Neutrophil (primary cell): Measurements from ENCODE around the gene SFSWAP.
"Not testable (repeated sequence)": the region's sequence is repeated elsewhere in the genome, so short reads cannot be mapped to it uniquely, and the experiment has no call there.

Source experiments
- H3K27ac ChIP-seq: fragments of 200-600 bp; sonication (generic); 2 replicates; pipeline ENCODE4 v1.5.1; 2016; ENCODE audit warnings: mild to moderate bottlenecking, moderate library complexity
- H3K27me3 ChIP-seq: fragments of 200-600 bp; sonication (generic); 2 replicates; pipeline ENCODE4 v1.6.0; 2016; ENCODE audit warnings: mild to moderate bottlenecking
- H3K36me3 ChIP-seq: fragments of 200-600 bp; sonication (generic); 2 replicates; pipeline ENCODE4 v1.5.1; 2017
- H3K4me1 ChIP-seq, 2 experiments: fragments of 200-600 bp in 1 of 2; sonication (generic) in 1 of 2; 1 replicate in 1 of 2; 2 replicates in 1 of 2; pipeline versions ENCODE4 v1.5.1 to v1.6.1; 2013 to 2016; ENCODE audit warnings: low read depth in 1 of 2, low read length in 1 of 2, mild to moderate bottlenecking in 1 of 2, moderate library complexity in 1 of 2; ENCODE audit not compliant: control insufficient read depth in 1 of 2, insufficient read depth in 1 of 2
- H3K4me3 ChIP-seq, 2 experiments: fragments of 200-600 bp in 1 of 2; sonication (generic) in 1 of 2; 1 replicate in 1 of 2; 2 replicates in 1 of 2; pipeline ENCODE4 v1.5.1; 2013 to 2016; ENCODE audit warnings: low read depth in 1 of 2, low read length in 1 of 2, mild to moderate bottlenecking in 1 of 2, moderate library complexity in 1 of 2
- H3K9me3 ChIP-seq: fragments of 200-600 bp; sonication (generic); 2 replicates; pipeline ENCODE4 v1.5.1; 2016
- CTCF ChIP-seq: fragments of 200-600 bp; sonication (generic); IDR thresholded peaks from 2 replicates; pipeline ENCODE4 v1.5.1; 2016; ENCODE audit warnings: antibody characterized with exemption

SFSWAP gene

GRCh38 chr12:131775392-131776236, 64.7 kb downstream of the SFSWAP start:
- Histone ChIP-seq H3K9me3 (no peaks in the 10 kb centered on the region), H3K27me3 (no peaks in the 10 kb centered on the region), H3K27ac (no peak overlapping the region), H3K4me1 (no peaks in the 10 kb centered on the region), H3K36me3 (peaks cover 90% of the 10 kb centered on the region), H3K4me3 (no peak overlapping the region)
- TF ChIP-seq CTCF = no peak

DNA sequence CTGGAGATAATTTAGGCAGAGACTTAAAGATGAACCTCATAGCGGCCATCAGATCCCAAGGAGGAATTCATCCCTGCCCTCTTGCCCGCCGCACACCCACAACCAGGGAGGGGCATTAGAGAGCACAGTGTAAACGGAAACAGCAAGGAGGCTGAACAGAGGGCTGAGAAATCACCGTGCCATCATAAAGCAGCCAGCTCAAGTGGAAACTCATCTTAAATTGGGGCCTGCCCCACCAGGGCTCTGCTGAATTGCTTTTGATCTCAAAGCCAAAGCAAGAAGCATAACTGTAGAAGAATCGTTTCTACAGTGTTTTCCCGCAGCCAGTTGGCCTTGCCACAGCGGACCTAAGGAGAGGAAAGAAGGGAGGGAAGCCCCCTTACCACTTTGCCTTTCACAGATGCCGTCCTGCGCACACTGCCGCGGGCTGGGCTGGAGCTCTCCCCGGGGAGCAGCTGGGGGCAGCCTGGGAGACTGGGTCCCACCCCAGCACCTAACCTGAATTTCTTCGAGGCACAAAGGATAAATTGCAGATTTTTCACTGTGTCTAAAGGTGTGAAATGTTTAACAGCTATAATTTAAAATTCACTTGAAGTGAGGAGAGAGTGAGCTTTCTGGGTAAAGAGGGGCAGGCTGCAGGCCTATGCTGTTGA, 65.5 kb downstream of the SFSWAP start:
- Histone ChIP-seq H3K27me3 (no peaks in the 10 kb centered on the region), H3K36me3 (peaks cover 90% of the 10 kb centered on the region), H3K4me3 (no peak overlapping the region), H3K4me1 (no peaks in the 10 kb centered on the region), H3K9me3 (no peaks in the 10 kb centered on the region), H3K27ac (no peak overlapping the region)
- TF ChIP-seq CTCF = no peak

GRCh38 chr12:131777269-131777668, 66.4 kb downstream of the SFSWAP start:
- peaks cover 90% of the 10 kb centered on the region for H3K36me3 ChIP-seq
- H3K27me3 ChIP-seq, H3K4me3 ChIP-seq, H3K4me1 ChIP-seq, H3K9me3 ChIP-seq, H3K27ac ChIP-seq: not testable (repeated sequence)

GRCh38 chr12:131779027-131779426, 68.1 kb downstream of the SFSWAP start:
- Histone ChIP-seq H3K4me3 (no peak overlapping the region), H3K36me3 (peaks cover 82% of the 10 kb centered on the region), H3K27ac (no peak overlapping the region), H3K27me3 (no peaks in the 10 kb centered on the region), H3K9me3 (no peaks in the 10 kb centered on the region), H3K4me1 (no peaks in the 10 kb centered on the region)
- no peak for TF ChIP-seq CTCF

DNA sequence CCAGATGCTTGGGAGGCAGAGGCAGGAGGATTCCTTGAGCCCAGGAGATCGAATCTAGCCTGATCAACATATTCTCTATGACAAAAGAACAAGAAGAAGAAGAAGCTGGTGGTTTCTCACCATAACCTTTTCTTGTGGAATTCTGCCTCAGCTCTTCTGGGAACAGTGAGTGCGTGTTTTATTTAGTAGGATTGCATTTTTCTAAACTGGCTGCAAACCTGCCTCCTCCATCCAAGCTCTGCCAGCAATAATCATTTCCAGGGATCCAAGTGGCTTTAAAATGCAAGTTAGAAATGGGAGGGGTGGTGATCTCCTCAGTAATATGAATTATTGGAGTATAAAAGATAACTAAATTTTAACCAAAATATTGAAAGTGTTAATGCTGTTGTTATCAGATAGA, 71.2 kb downstream of the SFSWAP start:
- Histone ChIP-seq H3K36me3 (peaks cover 86% of the 10 kb centered on the region), H3K27me3 (no peaks in the 10 kb centered on the region), H3K9me3 (no peaks in the 10 kb centered on the region), H3K4me3 (no peak overlapping the region), H3K27ac (no peak overlapping the region), H3K4me1 (no peaks in the 10 kb centered on the region)
- no peak for TF ChIP-seq CTCF

- H3K4me1 ChIP-seq = no peaks in the 10 kb centered on the region
- no peak overlapping the region for H3K4me3 ChIP-seq
- no peak for TF ChIP-seq CTCF
- H3K27ac ChIP-seq = no peak overlapping the region
- H3K36me3 ChIP-seq = peaks cover 90% of the 10 kb centered on the region
- H3K9me3 ChIP-seq = no peaks in the 10 kb centered on the region
- no peaks in the 10 kb centered on the region for H3K27me3 ChIP-seq
Observed at GRCh38 chr12:131783915-131784541, 73.1 kb downstream of the SFSWAP start.
